Natural killer cell treated with Interleukin-12 subunit alpha and Interleukin-12 subunit beta and Interleukin-15 and Interleukin-18, amount 100 ng/mL, for 72 hours (primary cell): ENCODE results near the gene TADA1. TPM values are rescaled to one million over a fixed set of nuclear protein-coding genes. Genes with fewer than 3 reads are reported as not detected.

ENCODE experiments used
- ATAC-seq, 2 donors: fragments of 150-1000 bp; cut with Tn5 transposase in 1 of 2; sonication (Bioruptor Pico), chemical (Tn5 transposase) in 1 of 2; 2 replicates each; pipeline ENCODE4 v1.10.0; 2021
- DNase-seq: peaks from one replicate; pipeline ENCODE4 v3.0.0; 2022; ENCODE audit warnings: low spot score
- H3K27ac Mint-ChIP-seq, 2 donors: 1 replicate in 1 of 2; 2 replicates in 1 of 2; pipeline ENCODE4 v1.8.0; 2022; ENCODE audit warnings: mixed read lengths in 2 of 2, mild to moderate bottlenecking in 1 of 2, moderate library complexity in 1 of 2
- H3K27me3 Mint-ChIP-seq, 2 donors: 1 replicate in 1 of 2; 2 replicates in 1 of 2; pipeline ENCODE4 v1.8.0; 2022; ENCODE audit warnings: mixed read lengths in 2 of 2
- H3K36me3 Mint-ChIP-seq: one replicate; pipeline ENCODE4 v1.8.0; 2022; ENCODE audit warnings: mixed read lengths
- H3K4me1 Mint-ChIP-seq, 2 donors: 1 replicate in 1 of 2; 2 replicates in 1 of 2; pipeline ENCODE4 v1.8.0; 2022; ENCODE audit warnings: low read depth in 2 of 2, mixed read lengths in 2 of 2, mild to moderate bottlenecking in 1 of 2
- H3K4me3 Mint-ChIP-seq: one replicate; pipeline ENCODE4 v1.8.0; 2022; ENCODE audit warnings: mixed read lengths
- H3K9me3 Mint-ChIP-seq: 2 replicates; pipeline ENCODE4 v1.8.0; 2022; ENCODE audit warnings: mixed read lengths
- total RNA-seq, 2 donors: library from RNA; stranded (reverse); gene quantifications; one replicate each; pipeline ENCODE4 v1.2.3, GENCODE V29; 2022

The TADA1 gene, protein sequence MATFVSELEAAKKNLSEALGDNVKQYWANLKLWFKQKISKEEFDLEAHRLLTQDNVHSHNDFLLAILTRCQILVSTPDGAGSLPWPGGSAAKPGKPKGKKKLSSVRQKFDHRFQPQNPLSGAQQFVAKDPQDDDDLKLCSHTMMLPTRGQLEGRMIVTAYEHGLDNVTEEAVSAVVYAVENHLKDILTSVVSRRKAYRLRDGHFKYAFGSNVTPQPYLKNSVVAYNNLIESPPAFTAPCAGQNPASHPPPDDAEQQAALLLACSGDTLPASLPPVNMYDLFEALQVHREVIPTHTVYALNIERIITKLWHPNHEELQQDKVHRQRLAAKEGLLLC
- 10 to 100 TPM in 1 of 2 donors, 1 to 10 TPM in 1; 9.3 to 10.2 TPM for total RNA-seq

- H3K4me3 Mint-ChIP-seq, result peak within 1 kb of the TSS; percentile 88
- DNase-seq, result peak; percentile 99
- peaks cover 27 to 36% of the 10 kb centered on the region in 2 donors for H3K4me1 Mint-ChIP-seq
- H3K27ac Mint-ChIP-seq, result peak within 1 kb of the TSS; percentile 85 to 87
- H3K36me3 Mint-ChIP-seq, result no peaks in the 10 kb centered on the region
- ATAC-seq, result peak; percentile 96 to 97
- H3K27me3 Mint-ChIP-seq, result no peaks in the 10 kb centered on the region
- H3K9me3 Mint-ChIP-seq, result no peaks in the 10 kb centered on the region
Measured at GRCh38 chr1:166875734-166876539, at the start of gene TADA1. TSS of gene TADA1 (minus strand) at chr1:166876264. CDS start at chr1:166876233, 31 bp downstream.

DNA sequence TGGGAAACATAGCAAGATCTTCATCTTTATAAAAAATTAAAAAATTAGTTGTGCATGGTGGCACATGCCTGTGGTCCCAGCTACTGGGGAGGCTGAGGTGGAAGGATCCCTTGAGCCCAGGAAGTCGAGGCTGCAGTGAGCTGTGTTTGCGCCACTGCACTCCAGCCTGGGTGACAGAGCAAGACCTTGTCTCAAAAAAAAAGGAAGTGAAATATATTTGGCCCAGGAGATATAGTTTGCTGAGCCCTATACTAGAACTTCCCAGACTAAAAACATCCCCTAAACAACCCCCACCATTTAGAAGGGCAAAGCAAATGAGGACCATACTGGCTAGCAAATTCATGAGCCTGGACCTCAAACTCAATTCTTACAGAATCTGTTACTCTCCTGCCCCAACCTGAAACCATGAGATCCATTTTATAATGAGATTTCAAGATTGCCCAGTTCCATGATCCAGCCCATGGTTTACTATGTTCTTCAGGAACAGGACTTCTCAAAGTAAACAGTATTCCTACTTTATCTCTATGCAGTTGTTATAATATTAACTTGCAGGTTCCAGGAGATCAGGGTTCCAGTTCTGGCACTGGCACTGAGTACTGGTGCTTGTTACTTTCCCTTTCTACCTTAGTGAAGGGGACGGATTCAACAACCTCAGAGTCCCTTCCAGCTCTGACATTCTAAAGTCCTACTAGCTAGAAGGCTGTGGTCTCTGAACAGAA lies 48.9 kb upstream of the TADA1 start:
- no peak overlapping the region for H3K4me3 Mint-ChIP-seq
- H3K9me3 Mint-ChIP-seq, result no peaks in the 10 kb centered on the region
- DNase-seq (no peak), ATAC-seq (no peak)
- H3K4me1 Mint-ChIP-seq, result no peaks in the 10 kb centered on the region
- no peaks in the 10 kb centered on the region for H3K36me3 Mint-ChIP-seq
- H3K27ac Mint-ChIP-seq, result no peak overlapping the region
- H3K27me3 Mint-ChIP-seq, result peaks cover 10 to 13% of the 10 kb centered on the region in 2 donors

- Mint-ChIP-seq H3K9me3 (no peaks in the 10 kb centered on the region), H3K36me3 (no peaks in the 10 kb centered on the region), H3K27ac (no peak overlapping the region), H3K4me1 (no peaks in the 10 kb centered on the region), H3K4me3 (no peak overlapping the region), H3K27me3 (peaks cover 13 to 14% of the 10 kb centered on the region in 2 donors)
- ATAC-seq, result peak in 1 of 2 donors; percentile 25
- DNase-seq, result no peak
Measured at GRCh38 chr1:166920561-166921475, 44.8 kb upstream of the TADA1 start.

GRCh38 chr1:166918956-166919316 lies 42.9 kb upstream of the TADA1 start:
- no peak overlapping the region for H3K4me3 Mint-ChIP-seq
- H3K4me1 Mint-ChIP-seq, result no peaks in the 10 kb centered on the region
- no peaks in the 10 kb centered on the region for H3K9me3 Mint-ChIP-seq
- ATAC-seq (no peak), DNase-seq (no peak)
- H3K27ac Mint-ChIP-seq, result no peak overlapping the region
- no peaks in the 10 kb centered on the region for H3K36me3 Mint-ChIP-seq
- H3K27me3 Mint-ChIP-seq, result peaks cover 13 to 14% of the 10 kb centered on the region in 2 donors

- ATAC-seq (no peak), DNase-seq (no peak)
- H3K9me3 Mint-ChIP-seq, result no peaks in the 10 kb centered on the region
- H3K36me3 Mint-ChIP-seq, result no peaks in the 10 kb centered on the region
- H3K27ac Mint-ChIP-seq, result no peak overlapping the region
- H3K4me3 Mint-ChIP-seq, result no peak overlapping the region
- no peaks in the 10 kb centered on the region for H3K4me1 Mint-ChIP-seq
- H3K27me3 Mint-ChIP-seq, result peaks cover 13 to 14% of the 10 kb centered on the region in 2 donors
Measured at GRCh38 chr1:166918088-166918955, 42.3 kb upstream of the TADA1 start.

- H3K36me3 Mint-ChIP-seq, result no peaks in the 10 kb centered on the region
- ATAC-seq, result no peak
- no peak overlapping the region for H3K27ac Mint-ChIP-seq
- H3K27me3 Mint-ChIP-seq, result peaks cover 0 to 13% of the 10 kb centered on the region in 2 donors
- no peak for DNase-seq
- no peaks in the 10 kb centered on the region for H3K9me3 Mint-ChIP-seq
- no peak overlapping the region for H3K4me3 Mint-ChIP-seq
- peaks cover 0 to 4% of the 10 kb centered on the region in 2 donors for H3K4me1 Mint-ChIP-seq
Measured at GRCh38 chr1:166915941-166916340, 39.9 kb upstream of the TADA1 start.

DNA sequence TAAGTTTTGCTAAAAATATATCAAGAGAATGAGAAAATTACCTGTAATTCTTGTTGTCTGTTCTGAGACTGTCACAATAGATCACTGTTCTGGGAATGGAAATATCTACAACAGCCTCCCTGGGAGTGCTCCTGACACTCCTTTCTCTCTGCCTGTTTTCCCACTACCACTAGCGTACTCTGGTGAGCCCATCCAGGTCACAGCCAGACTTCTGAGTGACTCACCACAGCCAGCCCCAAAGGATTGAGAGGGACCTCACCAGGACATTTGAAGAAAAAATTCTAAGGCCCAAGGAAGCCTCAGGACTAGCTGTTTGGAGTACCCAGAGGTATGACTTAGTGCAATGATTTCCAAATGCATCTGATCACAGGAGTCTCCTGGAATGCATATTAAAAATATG lies 39.0 kb upstream of the TADA1 start:
- Mint-ChIP-seq H3K27ac (no peak overlapping the region), H3K36me3 (no peaks in the 10 kb centered on the region), H3K4me1 (peaks cover 3 to 10% of the 10 kb centered on the region in 2 donors), H3K9me3 (no peaks in the 10 kb centered on the region), H3K27me3 (peaks cover 0 to 8% of the 10 kb centered on the region in 2 donors), H3K4me3 (no peak overlapping the region)
- ATAC-seq (no peak), DNase-seq (no peak)

- Mint-ChIP-seq H3K36me3 (no peaks in the 10 kb centered on the region), H3K27me3 (peaks cover 0 to 6% of the 10 kb centered on the region in 2 donors), H3K4me1 (peaks cover 3 to 10% of the 10 kb centered on the region in 2 donors), H3K4me3 (no peak overlapping the region), H3K27ac (no peak overlapping the region), H3K9me3 (no peaks in the 10 kb centered on the region)
- DNase-seq, result no peak
- ATAC-seq, result no peak
Measured at GRCh38 chr1:166914111-166914510, 38.0 kb upstream of the TADA1 start.

- H3K4me1 Mint-ChIP-seq, result peaks cover 3 to 12% of the 10 kb centered on the region in 2 donors
Measured at GRCh38 chr1:166911624-166912023, 35.6 kb upstream of the TADA1 start.

GRCh38 chr1:166910396-166910994 lies 34.4 kb upstream of the TADA1 start:
- H3K9me3 Mint-ChIP-seq, result no peaks in the 10 kb centered on the region
- H3K36me3 Mint-ChIP-seq, result no peaks in the 10 kb centered on the region
- no peak overlapping the region for H3K27ac Mint-ChIP-seq
- DNase-seq (peak; percentile 80), ATAC-seq (peak; percentile 90)
- peaks cover 10 to 23% of the 10 kb centered on the region in 2 donors for H3K4me1 Mint-ChIP-seq
- H3K27me3 Mint-ChIP-seq, result peaks cover 3 to 5% of the 10 kb centered on the region in 2 donors
- no peak overlapping the region for H3K4me3 Mint-ChIP-seq

More at GRCh38 chr1:166911624-166912023, 35.6 kb upstream of the TADA1 start:
- DNase-seq (no peak), ATAC-seq (no peak)
- Mint-ChIP-seq H3K4me3 (no peak overlapping the region), H3K27ac (no peak overlapping the region), H3K27me3 (peaks cover 3 to 5% of the 10 kb centered on the region in 2 donors), H3K36me3 (no peaks in the 10 kb centered on the region), H3K9me3 (no peaks in the 10 kb centered on the region)

- no peak for ATAC-seq
- Mint-ChIP-seq H3K36me3 (no peaks in the 10 kb centered on the region), H3K4me1 (peaks cover 10 to 24% of the 10 kb centered on the region in 2 donors), H3K27ac (no peak overlapping the region), H3K9me3 (no peaks in the 10 kb centered on the region), H3K27me3 (peaks cover 5 to 6% of the 10 kb centered on the region in 2 donors), H3K4me3 (no peak overlapping the region)
- DNase-seq, result no peak
Measured at GRCh38 chr1:166908942-166909341, 32.9 kb upstream of the TADA1 start.

DNA sequence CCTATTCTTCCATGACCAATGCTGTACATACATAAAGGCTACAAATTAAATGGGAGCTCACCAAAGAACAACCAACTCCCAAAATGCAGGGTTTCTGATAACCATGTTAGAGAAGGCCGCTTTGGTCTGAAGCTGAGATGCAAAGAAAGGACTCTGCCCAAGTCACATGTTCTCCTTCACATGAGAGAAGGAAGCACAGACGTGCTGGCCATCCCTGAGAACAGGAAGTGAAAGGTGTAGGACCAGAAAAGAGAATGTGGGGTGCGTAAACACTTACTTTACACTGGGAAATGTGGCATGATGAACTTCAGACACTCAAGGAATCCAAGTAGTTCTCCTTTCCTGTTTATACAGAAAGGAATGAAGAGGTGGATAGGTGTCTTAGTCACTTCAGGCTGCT lies 31.7 kb upstream of the TADA1 start:
- Mint-ChIP-seq H3K27me3 (peaks cover 4 to 5% of the 10 kb centered on the region in 2 donors), H3K4me3 (no peak overlapping the region), H3K4me1 (peaks cover 10 to 27% of the 10 kb centered on the region in 2 donors), H3K36me3 (no peaks in the 10 kb centered on the region), H3K27ac (no peak overlapping the region), H3K9me3 (no peaks in the 10 kb centered on the region)
- DNase-seq (no peak), ATAC-seq (no peak)
